ENCODE measurements around the gene ACTR10.

The ACTR10 gene

DNA sequence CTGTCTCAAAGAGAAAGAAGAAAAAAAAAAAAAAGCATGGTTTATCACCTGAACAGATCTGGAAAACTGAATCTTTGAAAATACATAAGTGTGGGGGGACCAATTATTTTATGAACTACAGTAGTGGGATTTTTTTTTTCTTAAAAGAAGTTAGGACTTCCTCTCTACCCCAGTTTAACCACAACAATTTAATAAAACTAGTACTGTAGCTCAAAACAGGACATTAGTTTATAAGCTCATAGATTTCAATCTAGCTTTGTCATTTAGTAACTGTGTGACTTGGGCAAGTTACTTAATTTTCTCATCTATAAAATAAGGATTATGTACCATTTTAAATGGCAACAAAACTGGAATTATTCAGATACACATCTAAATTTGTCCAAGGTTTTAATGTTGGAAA lies 74.9 kb downstream of the ACTR10 start:
- Histone ChIP-seq H4K8ac (ENCODE audit: low read length) (no peak overlapping the region), H3K4me2 (ENCODE audit: low read length, poor library complexity, severe bottlenecking) (no peak overlapping the region), H2BK5ac (ENCODE audit: low read depth, low read length, poor library complexity, severe bottlenecking) (no peak overlapping the region), H3K27me3 (ENCODE audit: control insufficient read depth in 1 of 2, insufficient read depth in 1 of 2, low read length in 2 of 2) (no peaks in the 10 kb centered on the region), H2AFZ (ENCODE audit: low read depth, low read length) (no peak overlapping the region), H3K79me1 (replicated peaks; ENCODE audit: low read length, poor library complexity, severe bottlenecking) (peaks cover 4% of the 10 kb centered on the region), H3K9ac (ENCODE audit: low read length) (no peak overlapping the region), H3K36me3 (ENCODE audit: control insufficient read depth in 1 of 2, insufficient read depth in 2 of 2, low read depth in 1 of 2, low read length in 2 of 2) (peaks cover 25 to 84% of the 10 kb centered on the region in 2 experiments), H2BK120ac (ENCODE audit: low read depth, low read length) (no peak overlapping the region), H3K14ac (ENCODE audit: low read length in 2 of 2) (no peak overlapping the region), H3K18ac (ENCODE audit: low read depth in 1 of 2, low read length in 2 of 2) (no peak overlapping the region), H3K4me1 (ENCODE audit: control insufficient read depth, insufficient read depth, low read depth, low read length) (peaks cover 6% of the 10 kb centered on the region), H2BK15ac (ENCODE audit: low read depth, poor library complexity, severe bottlenecking) (no peak overlapping the region), H3K4me3 (ENCODE audit: insufficient read depth in 1 of 2, low read depth in 1 of 2, low read length in 2 of 2) (no peak overlapping the region), H3K27ac (ENCODE audit: low read length, poor library complexity, severe bottlenecking) (no peak overlapping the region), H3K9me3 (ENCODE audit: control insufficient read depth, low read length) (no peaks in the 10 kb centered on the region), H3K23ac (ENCODE audit: low read length in 2 of 2) (no peak overlapping the region), H4K91ac (ENCODE audit: low read length) (no peak overlapping the region), H2AK5ac (ENCODE audit: low read length, severe bottlenecking) (no peak overlapping the region), H3K4ac (ENCODE audit: low read depth in 1 of 2, low read length in 2 of 2) (no peak overlapping the region), H2BK12ac (ENCODE audit: low read length in 2 of 2) (no peak overlapping the region)
- no peak for DNase-seq

DNA sequence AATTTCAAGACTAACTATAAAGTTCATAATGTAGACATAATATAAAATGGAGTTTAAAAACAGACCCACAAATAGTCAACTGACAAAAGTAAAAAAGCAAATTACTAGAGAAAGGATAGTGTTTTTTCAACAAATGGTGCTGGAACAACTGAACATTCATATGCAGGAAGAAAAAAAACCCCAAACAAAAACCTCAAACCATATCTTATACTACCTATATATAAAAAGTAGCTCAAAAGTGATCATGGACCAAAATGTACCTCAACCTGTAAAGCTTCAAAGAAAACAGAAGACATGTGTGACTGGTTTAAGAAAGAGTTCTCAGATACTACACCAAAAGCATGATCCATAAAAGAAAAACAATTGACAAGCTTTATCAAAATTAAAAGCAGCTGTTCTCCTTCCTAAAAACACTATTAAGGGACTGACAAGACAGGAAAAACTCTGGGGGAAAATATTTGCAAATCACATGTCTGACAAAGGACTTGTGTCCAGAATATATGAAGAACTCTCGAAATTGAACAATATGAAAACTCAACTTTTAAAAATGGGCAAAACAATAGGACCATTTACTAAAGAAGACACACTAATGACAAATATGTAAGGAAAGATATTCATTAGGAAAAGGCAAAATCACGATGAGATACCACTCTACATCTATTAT lies 75.7 kb downstream of the ACTR10 start:
- no peak for DNase-seq
- H3K27ac ChIP-seq (ENCODE audit: low read length, poor library complexity, severe bottlenecking): no peak overlapping the region
- no peak overlapping the region for H2BK12ac ChIP-seq (ENCODE audit: low read length in 2 of 2)
- H3K14ac ChIP-seq (ENCODE audit: low read length in 2 of 2): no peak overlapping the region
- peaks cover 23 to 79% of the 10 kb centered on the region in 2 experiments for H3K36me3 ChIP-seq (ENCODE audit: control insufficient read depth in 1 of 2, insufficient read depth in 2 of 2, low read depth in 1 of 2, low read length in 2 of 2)
- H3K23ac ChIP-seq (ENCODE audit: low read length in 2 of 2): no peak overlapping the region
- H4K8ac ChIP-seq (ENCODE audit: low read length): no peak overlapping the region
- no peak overlapping the region for H2BK15ac ChIP-seq (ENCODE audit: low read depth, poor library complexity, severe bottlenecking)
- no peak overlapping the region for H2BK5ac ChIP-seq (ENCODE audit: low read depth, low read length, poor library complexity, severe bottlenecking)
- no peaks in the 10 kb centered on the region for H3K27me3 ChIP-seq (ENCODE audit: control insufficient read depth in 1 of 2, insufficient read depth in 1 of 2, low read length in 2 of 2)
- peaks cover 4% of the 10 kb centered on the region for H3K79me1 ChIP-seq (replicated peaks; ENCODE audit: low read length, poor library complexity, severe bottlenecking)
- peak overlapping the region; percentile 11 for H3K9ac ChIP-seq (ENCODE audit: low read length)
- H2AK5ac ChIP-seq (ENCODE audit: low read length, severe bottlenecking): no peak overlapping the region
- no peak overlapping the region for H2AFZ ChIP-seq (ENCODE audit: low read depth, low read length)
- no peak overlapping the region for H3K18ac ChIP-seq (ENCODE audit: low read depth in 1 of 2, low read length in 2 of 2)
- no peak overlapping the region for H4K91ac ChIP-seq (ENCODE audit: low read length)
- WGBS: 100% methylated on average over 1 of the region's 2 CpGs
- no peaks in the 10 kb centered on the region for H3K9me3 ChIP-seq (ENCODE audit: control insufficient read depth, low read length)
- peaks cover 6% of the 10 kb centered on the region for H3K4me1 ChIP-seq (ENCODE audit: control insufficient read depth, insufficient read depth, low read depth, low read length)
- H3K4me3 ChIP-seq (ENCODE audit: insufficient read depth in 1 of 2, low read depth in 1 of 2, low read length in 2 of 2): no peak overlapping the region
- H3K4me2 ChIP-seq (ENCODE audit: low read length, poor library complexity, severe bottlenecking): no peak overlapping the region
- H3K4ac ChIP-seq (ENCODE audit: low read depth in 1 of 2, low read length in 2 of 2): no peak overlapping the region
- no peak overlapping the region for H2BK120ac ChIP-seq (ENCODE audit: low read depth, low read length)

DNA sequence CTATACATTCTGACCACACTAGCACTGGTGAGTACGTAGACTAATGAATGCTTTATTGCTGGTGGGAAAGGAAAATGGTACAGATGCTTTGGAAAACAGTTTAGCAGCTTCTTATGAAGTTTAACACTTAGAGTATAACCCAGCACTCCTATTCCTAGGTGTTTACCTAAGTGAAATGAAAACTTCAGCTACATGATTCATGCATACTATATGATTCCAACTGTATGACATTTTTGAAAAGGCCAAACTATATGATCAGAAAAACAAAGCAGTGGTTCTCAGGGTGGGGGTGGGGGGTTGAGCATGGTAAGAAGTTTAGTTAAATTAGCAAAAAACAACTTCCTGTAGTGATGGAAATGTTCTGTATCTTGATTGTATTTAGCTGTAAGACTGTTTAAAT lies 76.3 kb downstream of the ACTR10 start:
- H2BK120ac ChIP-seq (ENCODE audit: low read depth, low read length): no peak overlapping the region
- H3K27ac ChIP-seq (ENCODE audit: low read length, poor library complexity, severe bottlenecking): no peak overlapping the region
- peaks cover 6% of the 10 kb centered on the region for H3K4me1 ChIP-seq (ENCODE audit: control insufficient read depth, insufficient read depth, low read depth, low read length)
- H2BK12ac ChIP-seq (ENCODE audit: low read length in 2 of 2): no peak overlapping the region
- H3K18ac ChIP-seq (ENCODE audit: low read depth in 1 of 2, low read length in 2 of 2): no peak overlapping the region
- no peaks in the 10 kb centered on the region for H3K27me3 ChIP-seq (ENCODE audit: control insufficient read depth in 1 of 2, insufficient read depth in 1 of 2, low read length in 2 of 2)
- peak overlapping the region; percentile 11 for H3K9ac ChIP-seq (ENCODE audit: low read length)
- no peak overlapping the region for H3K4ac ChIP-seq (ENCODE audit: low read depth in 1 of 2, low read length in 2 of 2)
- no peaks in the 10 kb centered on the region for H3K9me3 ChIP-seq (ENCODE audit: control insufficient read depth, low read length)
- H3K4me3 ChIP-seq (ENCODE audit: insufficient read depth in 1 of 2, low read depth in 1 of 2, low read length in 2 of 2): no peak overlapping the region
- peaks cover 4% of the 10 kb centered on the region for H3K79me1 ChIP-seq (replicated peaks; ENCODE audit: low read length, poor library complexity, severe bottlenecking)
- no peak overlapping the region for H2AK5ac ChIP-seq (ENCODE audit: low read length, severe bottlenecking)
- H2BK15ac ChIP-seq (ENCODE audit: low read depth, poor library complexity, severe bottlenecking): no peak overlapping the region
- no peak overlapping the region for H2BK5ac ChIP-seq (ENCODE audit: low read depth, low read length, poor library complexity, severe bottlenecking)
- peaks cover 23 to 75% of the 10 kb centered on the region in 2 experiments for H3K36me3 ChIP-seq (ENCODE audit: control insufficient read depth in 1 of 2, insufficient read depth in 2 of 2, low read depth in 1 of 2, low read length in 2 of 2)
- WGBS: no CpG with 5 or more reads among the region's 1 CpG
- no peak overlapping the region for H3K14ac ChIP-seq (ENCODE audit: low read length in 2 of 2)
- H3K4me2 ChIP-seq (ENCODE audit: low read length, poor library complexity, severe bottlenecking): no peak overlapping the region
- no peak overlapping the region for H3K23ac ChIP-seq (ENCODE audit: low read length in 2 of 2)
- no peak overlapping the region for H4K91ac ChIP-seq (ENCODE audit: low read length)
- no peak overlapping the region for H4K8ac ChIP-seq (ENCODE audit: low read length)
- no peak overlapping the region for H2AFZ ChIP-seq (ENCODE audit: low read depth, low read length)
- DNase-seq: no peak

DNA sequence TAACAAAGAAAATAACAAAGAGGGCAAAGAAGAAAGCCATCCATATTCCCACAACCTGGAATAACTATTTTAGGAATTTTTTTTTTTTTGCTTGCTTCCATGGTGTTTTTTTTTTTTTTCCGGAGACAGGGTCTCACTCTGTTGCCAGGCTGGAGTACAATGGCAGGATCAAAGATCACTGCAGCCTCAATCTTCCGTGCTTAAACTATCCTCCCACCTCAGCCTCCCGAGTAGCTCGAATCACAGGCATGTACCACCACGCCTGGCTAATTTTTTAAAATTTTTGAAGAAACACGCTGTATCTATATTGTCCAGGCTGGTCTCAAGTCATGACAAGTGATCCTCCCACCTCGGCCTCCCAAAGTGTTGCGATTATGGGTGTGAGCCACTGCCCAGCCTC lies 78.2 kb downstream of the ACTR10 start:
- Histone ChIP-seq H3K9me3 (ENCODE audit: control insufficient read depth, low read length) (no peaks in the 10 kb centered on the region), H2BK120ac (ENCODE audit: low read depth, low read length) (no peak overlapping the region), H3K14ac (ENCODE audit: low read length in 2 of 2) (no peak overlapping the region), H2AK5ac (ENCODE audit: low read length, severe bottlenecking) (no peak overlapping the region), H3K4ac (ENCODE audit: low read depth in 1 of 2, low read length in 2 of 2) (no peak overlapping the region), H3K4me1 (ENCODE audit: control insufficient read depth, insufficient read depth, low read depth, low read length) (peaks cover 9% of the 10 kb centered on the region), H2AFZ (ENCODE audit: low read depth, low read length) (no peak overlapping the region), H2BK5ac (ENCODE audit: low read depth, low read length, poor library complexity, severe bottlenecking) (no peak overlapping the region), H3K23ac (ENCODE audit: low read length in 2 of 2) (no peak overlapping the region), H2BK15ac (ENCODE audit: low read depth, poor library complexity, severe bottlenecking) (no peak overlapping the region), H3K18ac (ENCODE audit: low read depth in 1 of 2, low read length in 2 of 2) (no peak overlapping the region), H3K4me3 (ENCODE audit: insufficient read depth in 1 of 2, low read depth in 1 of 2, low read length in 2 of 2) (no peak overlapping the region), H2BK12ac (ENCODE audit: low read length in 2 of 2) (no peak overlapping the region), H4K8ac (ENCODE audit: low read length) (no peak overlapping the region), H3K27ac (ENCODE audit: low read length, poor library complexity, severe bottlenecking) (no peak overlapping the region), H3K27me3 (ENCODE audit: control insufficient read depth in 1 of 2, insufficient read depth in 1 of 2, low read length in 2 of 2) (no peaks in the 10 kb centered on the region), H3K4me2 (ENCODE audit: low read length, poor library complexity, severe bottlenecking) (no peak overlapping the region), H3K36me3 (ENCODE audit: control insufficient read depth in 1 of 2, insufficient read depth in 2 of 2, low read depth in 1 of 2, low read length in 2 of 2) (peaks cover 21 to 62% of the 10 kb centered on the region in 2 experiments), H3K9ac (ENCODE audit: low read length) (no peak overlapping the region), H3K79me1 (replicated peaks; ENCODE audit: low read length, poor library complexity, severe bottlenecking) (peaks cover 2% of the 10 kb centered on the region), H4K91ac (ENCODE audit: low read length) (no peak overlapping the region)
- WGBS: over 99% methylated on average over 7 of the region's 8 CpGs
- DNase-seq: no peak
